A673 (cell line): ENCODE data around the gene CPZ. TPM values are rescaled to one million over a fixed set of nuclear protein-coding genes. Genes with fewer than 3 reads are reported as not detected.

Experiments
- BruUV-seq: library from RNA; stranded (reverse); fragments of 400-500 nt; replicated peaks from 2 replicates; lab custom pipeline; 2021; lab: Mats Ljungman, UMichigan
- CTCF ChIA-PET: fragments of 300-600 bp; sonication (Branson Sonifier 250); formaldehyde crosslinking; loops from one replicate; lab custom pipeline; 2022; ENCODE audit warnings: antibody characterized with exemption; lab: Charles Lee
- POLR2A ChIA-PET: fragments of 300-600 bp; sonication (Branson Sonifier 250); formaldehyde crosslinking; loops from one replicate; lab custom pipeline; 2022; ENCODE audit warnings: antibody characterized with exemption; ENCODE audit not compliant: low non-redundant PET; lab: Charles Lee
- DNase-seq: peaks from one replicate; pipeline ENCODE4 v3.0.0-alpha.2; 2015; ENCODE audit warnings: low spot score
- H3K27ac ChIP-seq: fragments of 200-600 bp; sonication (generic); 2 replicates; pipeline ENCODE4 v1.5.1; 2016; ENCODE audit warnings: mixed run types, low read depth, mild to moderate bottlenecking, mixed read lengths, antibody characterized with exemption, low read length; ENCODE audit not compliant: poor library complexity, severe bottlenecking
- H3K27me3 ChIP-seq: fragments of 200-600 bp; sonication (generic); replicated peaks from 2 replicates; pipeline ENCODE4 v1.6.1; 2017; ENCODE audit warnings: mixed run types, low read depth, mild to moderate bottlenecking, mixed read lengths, antibody characterized with exemption, low read length; ENCODE audit not compliant: insufficient read depth, poor library complexity
- H3K36me3 ChIP-seq: fragments of 200-600 bp; sonication (generic); 2 replicates; pipeline ENCODE4 v1.6.1; 2016; ENCODE audit warnings: mixed run types, mild to moderate bottlenecking, mixed read lengths, antibody characterized with exemption, low read length; ENCODE audit not compliant: insufficient read depth, poor library complexity, severe bottlenecking
- H3K4me1 ChIP-seq: fragments of 200-600 bp; sonication (generic); 2 replicates; pipeline ENCODE4 v1.6.1; 2017; ENCODE audit warnings: mixed run types, mild to moderate bottlenecking, mixed read lengths, antibody characterized with exemption, low read length; ENCODE audit not compliant: insufficient read depth, poor library complexity, severe bottlenecking
- H3K4me3 ChIP-seq: fragments of 200-600 bp; sonication (generic); 2 replicates; pipeline ENCODE4 v1.5.1; 2016; ENCODE audit warnings: low read depth, mixed run types, mild to moderate bottlenecking, mixed read lengths, low read length; ENCODE audit not compliant: poor library complexity, severe bottlenecking
- H3K9me3 ChIP-seq: fragments of 200-600 bp; sonication (generic); 2 replicates; pipeline ENCODE4 v1.6.1; 2016; ENCODE audit warnings: mixed run types, low read depth, mild to moderate bottlenecking, mixed read lengths, antibody characterized with exemption, low read length; ENCODE audit not compliant: poor library complexity, severe bottlenecking
- EZH2 ChIP-seq: fragments of 200-600 bp; sonication (generic); IDR thresholded peaks from 2 replicates; pipeline ENCODE4 v1.6.1; 2017; ENCODE audit warnings: borderline replicate concordance, low read depth, mild to moderate bottlenecking, mixed read lengths, antibody characterized with exemption, low read length; ENCODE audit not compliant: poor library complexity, severe bottlenecking
- intact Hi-C: fragments of 100-400 bp; cut with micrococcal nuclease; formaldehyde crosslinking; loops from one replicate; pipeline ENCODE4 v1.10.0; 2022; ENCODE audit not compliant: unreplicated experiment
- total RNA-seq: library from RNA; stranded (reverse); gene quantifications from 2 replicates; pipeline ENCODE4 v1.2.3, GENCODE V29; 2021
- TF ChIP-seq, protein P1 (sequence below): fragments of 300-800, 200-600 bp; sonication (generic); conservative IDR thresholded peaks from 2 replicates; pipeline ENCODE4 v1.5.1; 2017; ENCODE audit warnings: low read depth, mild to moderate bottlenecking, antibody characterized with exemption, low read length, moderate library complexity, mixed read lengths

Gene CPZ
- total RNA-seq, 1 experiment from 2014 or later: 0.34 TPM

- H3K4me3 ChIP-seq: no peak overlapping the region
- no TSS peak for BruUV-seq
- H3K27me3 ChIP-seq: no peaks in the 10 kb centered on the region
- DNase-seq: no peak
- no peaks in the 10 kb centered on the region for H3K36me3 ChIP-seq
- TF ChIP-seq, protein P1, sequence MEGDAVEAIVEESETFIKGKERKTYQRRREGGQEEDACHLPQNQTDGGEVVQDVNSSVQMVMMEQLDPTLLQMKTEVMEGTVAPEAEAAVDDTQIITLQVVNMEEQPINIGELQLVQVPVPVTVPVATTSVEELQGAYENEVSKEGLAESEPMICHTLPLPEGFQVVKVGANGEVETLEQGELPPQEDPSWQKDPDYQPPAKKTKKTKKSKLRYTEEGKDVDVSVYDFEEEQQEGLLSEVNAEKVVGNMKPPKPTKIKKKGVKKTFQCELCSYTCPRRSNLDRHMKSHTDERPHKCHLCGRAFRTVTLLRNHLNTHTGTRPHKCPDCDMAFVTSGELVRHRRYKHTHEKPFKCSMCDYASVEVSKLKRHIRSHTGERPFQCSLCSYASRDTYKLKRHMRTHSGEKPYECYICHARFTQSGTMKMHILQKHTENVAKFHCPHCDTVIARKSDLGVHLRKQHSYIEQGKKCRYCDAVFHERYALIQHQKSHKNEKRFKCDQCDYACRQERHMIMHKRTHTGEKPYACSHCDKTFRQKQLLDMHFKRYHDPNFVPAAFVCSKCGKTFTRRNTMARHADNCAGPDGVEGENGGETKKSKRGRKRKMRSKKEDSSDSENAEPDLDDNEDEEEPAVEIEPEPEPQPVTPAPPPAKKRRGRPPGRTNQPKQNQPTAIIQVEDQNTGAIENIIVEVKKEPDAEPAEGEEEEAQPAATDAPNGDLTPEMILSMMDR: no peak
- no peak for TF ChIP-seq EZH2
- no peak overlapping the region for H3K27ac ChIP-seq
- H3K4me1 ChIP-seq: no peaks in the 10 kb centered on the region
- intact Hi-C loops: no loop called here
- ChIA-PET POLR2A (no interaction called here), CTCF (no interaction called here)
- H3K9me3 ChIP-seq: no peaks in the 10 kb centered on the region
Observed at GRCh38 chr4:8564595-8564994, 28.0 kb upstream of the CPZ start.

- POLR2A ChIA-PET: no interaction called here
- Histone ChIP-seq H3K4me1 (no peaks in the 10 kb centered on the region), H3K27me3 (peaks cover 3% of the 10 kb centered on the region), H3K9me3 (no peaks in the 10 kb centered on the region), H3K27ac (no peak overlapping the region), H3K36me3 (no peaks in the 10 kb centered on the region), H3K4me3 (no peak overlapping the region)
- TF ChIP-seq, protein P1: no peak
- TF ChIP-seq EZH2: no peak
- CTCF ChIA-PET: no interaction called here
- DNase-seq: no peak
- no TSS peak for BruUV-seq
- intact Hi-C loops: no loop called here
Observed at GRCh38 chr4:8568068-8568668, 24.4 kb upstream of the CPZ start.

DNA sequence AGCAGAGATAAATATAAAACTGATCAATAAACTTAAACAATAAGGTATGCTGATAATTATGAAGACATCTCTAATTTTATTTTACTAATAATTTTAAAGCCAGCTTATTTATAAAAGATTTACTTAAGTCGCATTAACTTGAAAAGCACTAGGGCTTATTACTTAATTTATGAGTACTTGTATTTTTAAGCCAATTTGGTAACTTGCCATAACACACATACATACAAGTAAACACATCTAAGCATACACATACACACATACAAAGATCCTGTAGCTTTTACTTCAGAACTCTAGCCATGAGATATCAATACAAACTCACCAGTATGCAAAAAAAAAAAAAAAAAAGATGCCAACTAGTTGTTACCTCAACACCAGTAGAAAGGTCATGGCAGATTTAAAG, 22.4 kb upstream of the CPZ start:
- Histone ChIP-seq H3K27me3 (peaks cover 3% of the 10 kb centered on the region), H3K36me3 (no peaks in the 10 kb centered on the region), H3K4me1 (no peaks in the 10 kb centered on the region), H3K27ac (no peak overlapping the region), H3K4me3 (no peak overlapping the region), H3K9me3 (no peaks in the 10 kb centered on the region)
- intact Hi-C loops: no loop called here
- no TSS peak for BruUV-seq
- TF ChIP-seq EZH2: no peak
- TF ChIP-seq, protein P1: no peak
- ChIA-PET CTCF (no interaction called here), POLR2A (no interaction called here)
- DNase-seq: no peak
